ENCODE data around the gene NEUROD4. TPM values are rescaled to one million over a fixed set of nuclear protein-coding genes. Genes with fewer than 3 reads are reported as not detected.
A peak's percentile ranks its signal among the peaks of the same experiment; 100 is the strongest.

NEUROD4 gene
- total RNA-seq, 3 donors from 2014 or later (not counting 1 experiment from before 2014, with no cell fraction given) = not detected

DNA sequence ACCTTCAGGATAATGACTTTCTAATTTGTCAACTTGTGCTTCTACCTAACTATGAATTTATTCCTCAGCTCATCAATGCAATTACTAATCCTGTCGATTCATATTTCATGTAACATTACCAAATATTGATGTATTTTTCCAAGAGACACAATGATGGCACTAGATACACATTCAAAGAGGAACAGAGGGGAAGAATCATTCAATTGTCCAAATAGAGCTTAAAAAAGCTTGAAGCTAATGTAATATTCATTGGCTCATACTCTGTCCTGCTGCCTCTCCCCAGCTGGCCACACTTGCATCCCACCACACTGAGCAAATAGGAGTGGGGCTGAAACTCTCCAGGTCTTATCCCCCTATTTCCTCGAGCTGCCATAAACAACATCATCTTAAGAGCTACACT lies 44.5 kb upstream of the NEUROD4 start:
- ATAC-seq = no peak
- H3K9me3 Mint-ChIP-seq = no peaks in the 10 kb centered on the region
- no peak overlapping the region for H3K4me3 ChIP-seq (ENCODE audit: low read length)
- 100% methylated on average over 1 of the region's 2 CpGs for WGBS (ENCODE audit: insufficient coverage)
- H3K27me3 Mint-ChIP-seq (ENCODE audit: low read depth in 2 of 2) = no peaks in the 10 kb centered on the region
- no peak for DNase-seq
- H3K4me3 Mint-ChIP-seq = no peak overlapping the region
- no peaks in the 10 kb centered on the region for H3K9me3 ChIP-seq (ENCODE audit: control insufficient read depth, insufficient read depth, low read length)
- peaks cover 4% of the 10 kb centered on the region for H3K4me1 ChIP-seq (ENCODE audit: control insufficient read depth, insufficient read depth, low read length)
- H3K36me3 Mint-ChIP-seq = peaks cover 28% of the 10 kb centered on the region
- intact Hi-C loops (cut with micrococcal nuclease) = no loop called here
- peaks cover 46% of the 10 kb centered on the region for H3K36me3 ChIP-seq (ENCODE audit: control insufficient read depth, insufficient read depth, low read length)
- TF ChIP-seq, protein P1, sequence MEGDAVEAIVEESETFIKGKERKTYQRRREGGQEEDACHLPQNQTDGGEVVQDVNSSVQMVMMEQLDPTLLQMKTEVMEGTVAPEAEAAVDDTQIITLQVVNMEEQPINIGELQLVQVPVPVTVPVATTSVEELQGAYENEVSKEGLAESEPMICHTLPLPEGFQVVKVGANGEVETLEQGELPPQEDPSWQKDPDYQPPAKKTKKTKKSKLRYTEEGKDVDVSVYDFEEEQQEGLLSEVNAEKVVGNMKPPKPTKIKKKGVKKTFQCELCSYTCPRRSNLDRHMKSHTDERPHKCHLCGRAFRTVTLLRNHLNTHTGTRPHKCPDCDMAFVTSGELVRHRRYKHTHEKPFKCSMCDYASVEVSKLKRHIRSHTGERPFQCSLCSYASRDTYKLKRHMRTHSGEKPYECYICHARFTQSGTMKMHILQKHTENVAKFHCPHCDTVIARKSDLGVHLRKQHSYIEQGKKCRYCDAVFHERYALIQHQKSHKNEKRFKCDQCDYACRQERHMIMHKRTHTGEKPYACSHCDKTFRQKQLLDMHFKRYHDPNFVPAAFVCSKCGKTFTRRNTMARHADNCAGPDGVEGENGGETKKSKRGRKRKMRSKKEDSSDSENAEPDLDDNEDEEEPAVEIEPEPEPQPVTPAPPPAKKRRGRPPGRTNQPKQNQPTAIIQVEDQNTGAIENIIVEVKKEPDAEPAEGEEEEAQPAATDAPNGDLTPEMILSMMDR (IDR thresholded peaks at IDR 0.05) = no peak
- H3K4me1 Mint-ChIP-seq = peaks cover 64 to 70% of the 10 kb centered on the region in 2 donors
- H3K27ac ChIP-seq (ENCODE audit: low read length) = no peak overlapping the region
- H3K27me3 ChIP-seq (ENCODE audit: control insufficient read depth, insufficient read depth, low read length) = no peaks in the 10 kb centered on the region
- peak overlapping the region; percentile 31 to 48 for H3K27ac Mint-ChIP-seq

DNA sequence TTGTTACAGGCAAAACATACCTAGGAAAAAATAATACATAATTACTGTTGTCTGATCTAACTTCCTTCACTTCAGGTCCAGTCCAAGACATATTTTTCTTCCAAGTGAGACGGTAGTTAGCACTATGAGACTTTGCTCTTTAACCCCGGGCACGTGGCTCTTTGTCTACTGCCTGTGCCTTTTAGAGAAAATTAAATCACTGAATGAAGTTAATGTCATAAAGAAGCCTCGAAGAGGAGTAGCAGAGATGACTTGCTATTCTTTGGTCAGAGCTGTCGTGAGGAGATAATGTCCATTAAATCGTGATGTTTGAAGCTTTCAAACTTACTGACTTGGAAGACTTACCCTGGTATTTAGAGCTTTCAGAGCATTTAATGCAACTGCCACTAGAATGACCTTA lies 43.9 kb upstream of the NEUROD4 start:
- peak overlapping the region; percentile 35 for H3K4me3 Mint-ChIP-seq
- peak overlapping the region; percentile 48 to 73 for H3K27ac Mint-ChIP-seq
- TF ChIP-seq, protein P1 (IDR thresholded peaks at IDR 0.05) = no peak
- no peaks in the 10 kb centered on the region for H3K27me3 ChIP-seq (ENCODE audit: control insufficient read depth, insufficient read depth, low read length)
- intact Hi-C loops (cut with micrococcal nuclease) = no loop called here
- ATAC-seq (no peak), DNase-seq (no peak)
- no peak overlapping the region for H3K27ac ChIP-seq (ENCODE audit: low read length)
- peaks cover 44% of the 10 kb centered on the region for H3K36me3 ChIP-seq (ENCODE audit: control insufficient read depth, insufficient read depth, low read length)
- peaks cover 70 to 76% of the 10 kb centered on the region in 2 donors for H3K4me1 Mint-ChIP-seq
- peaks cover 9% of the 10 kb centered on the region for H3K4me1 ChIP-seq (ENCODE audit: control insufficient read depth, insufficient read depth, low read length)
- no peaks in the 10 kb centered on the region for H3K9me3 Mint-ChIP-seq
- peaks cover 28% of the 10 kb centered on the region for H3K36me3 Mint-ChIP-seq
- 75% methylated on average over 6 of the region's 6 CpGs for WGBS (ENCODE audit: insufficient coverage)
- no peaks in the 10 kb centered on the region for H3K27me3 Mint-ChIP-seq (ENCODE audit: low read depth in 2 of 2)
- no peak overlapping the region for H3K4me3 ChIP-seq (ENCODE audit: low read length)
- no peaks in the 10 kb centered on the region for H3K9me3 ChIP-seq (ENCODE audit: control insufficient read depth, insufficient read depth, low read length)

GRCh38 chr12:54977155-54977554 lies 42.6 kb upstream of the NEUROD4 start:
- Mint-ChIP-seq H3K9me3 (no peaks in the 10 kb centered on the region), H3K27me3 (ENCODE audit: low read depth in 2 of 2) (no peaks in the 10 kb centered on the region), H3K27ac (peak overlapping the region; percentile 6 to 68), H3K4me1 (peaks cover 82 to 86% of the 10 kb centered on the region in 2 donors), H3K4me3 (peak overlapping the region; percentile 63), H3K36me3 (peaks cover 28% of the 10 kb centered on the region)
- Histone ChIP-seq H3K4me3 (ENCODE audit: low read length) (no peak overlapping the region), H3K9me3 (ENCODE audit: control insufficient read depth, insufficient read depth, low read length) (no peaks in the 10 kb centered on the region), H3K36me3 (ENCODE audit: control insufficient read depth, insufficient read depth, low read length) (peaks cover 44% of the 10 kb centered on the region), H3K27ac (ENCODE audit: low read length) (no peak overlapping the region), H3K4me1 (ENCODE audit: control insufficient read depth, insufficient read depth, low read length) (peaks cover 14% of the 10 kb centered on the region), H3K27me3 (ENCODE audit: control insufficient read depth, insufficient read depth, low read length) (no peaks in the 10 kb centered on the region)
- TF ChIP-seq, protein P1 (IDR thresholded peaks at IDR 0.05) = no peak
- 65% methylated on average over 3 of the region's 3 CpGs for WGBS (ENCODE audit: insufficient coverage)
- DNase-seq (no peak), ATAC-seq (no peak)
- intact Hi-C loops (cut with micrococcal nuclease) = no loop called here

DNA sequence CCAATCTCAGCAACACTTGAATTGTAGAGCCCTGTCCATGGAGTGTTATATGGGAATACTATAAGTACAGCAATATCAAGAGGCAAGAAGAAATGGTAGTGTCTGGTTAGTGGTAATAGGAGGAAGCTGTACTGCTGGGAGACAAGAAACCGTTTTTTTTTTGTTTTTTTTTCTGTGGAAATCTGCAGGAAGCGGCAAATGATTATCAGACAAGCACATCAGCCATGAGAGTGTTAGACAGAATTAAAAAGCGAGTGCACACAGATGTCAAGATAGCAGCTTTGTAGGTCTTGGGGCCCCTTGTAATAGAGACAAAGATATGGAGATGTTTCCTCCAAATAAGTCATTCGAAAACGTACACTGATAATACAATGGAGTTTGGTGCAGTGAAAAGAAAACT lies 41.9 kb upstream of the NEUROD4 start:
- Mint-ChIP-seq H3K4me1 (peaks cover 85 to 90% of the 10 kb centered on the region in 2 donors), H3K36me3 (peaks cover 21% of the 10 kb centered on the region), H3K27ac (peak overlapping the region; percentile 38 to 68), H3K27me3 (ENCODE audit: low read depth in 2 of 2) (no peaks in the 10 kb centered on the region), H3K9me3 (no peaks in the 10 kb centered on the region), H3K4me3 (peak overlapping the region; percentile 63)
- H3K4me1 ChIP-seq (ENCODE audit: control insufficient read depth, insufficient read depth, low read length) = peaks cover 14% of the 10 kb centered on the region
- DNase-seq (peak in 1 of 2 donors; percentile 40), ATAC-seq (peak in 1 of 3 donors; percentile 17)
- no peaks in the 10 kb centered on the region for H3K27me3 ChIP-seq (ENCODE audit: control insufficient read depth, insufficient read depth, low read length)
- no peak overlapping the region for H3K4me3 ChIP-seq (ENCODE audit: low read length)
- intact Hi-C loops (cut with micrococcal nuclease) = no loop called here
- TF ChIP-seq, protein P1 (IDR thresholded peaks at IDR 0.05) = no peak
- H3K9me3 ChIP-seq (ENCODE audit: control insufficient read depth, insufficient read depth, low read length) = no peaks in the 10 kb centered on the region
- 34% methylated on average over 5 of the region's 5 CpGs for WGBS (ENCODE audit: insufficient coverage)
- H3K27ac ChIP-seq (ENCODE audit: low read length) = no peak overlapping the region
- peaks cover 37% of the 10 kb centered on the region for H3K36me3 ChIP-seq (ENCODE audit: control insufficient read depth, insufficient read depth, low read length)
